IMR-90 (cell line): ENCODE measurements around the gene TNFAIP8. TPM values are rescaled to one million over a fixed set of nuclear protein-coding genes. Genes with fewer than 3 reads are reported as not detected.

ENCODE experiments used
- ATAC-seq: fragments of 200-7000 bp; cut with Tn5 transposase; 2 replicates; pipeline ENCODE4 v1.9.1; 2020; ENCODE audit warnings: low read depth, mild to moderate bottlenecking, moderate library complexity
- BruUV-seq: library from RNA; stranded (reverse); fragments of 400-500 nt; replicated peaks from 2 replicates; lab custom pipeline; 2021; lab: Mats Ljungman, UMichigan
- CTCF ChIA-PET: fragments of 300-600 bp; formaldehyde crosslinking; extraction: SDS; loops from one replicate; lab custom pipeline; 2021; ENCODE audit warnings: antibody characterized with exemption; lab: Yijun Ruan, JAX
- POLR2A ChIA-PET: fragments of 300-600 bp; sonication (Branson Sonifier 250); formaldehyde crosslinking; loops from one replicate; lab custom pipeline; 2022; ENCODE audit warnings: antibody characterized with exemption; ENCODE audit not compliant: unreplicated experiment; lab: Charles Lee
- DNase-seq: peaks from one replicate; pipeline ENCODE4 v3.0.0; 2013
- H2AFZ ChIP-seq: replicated peaks from 2 replicates; pipeline ENCODE3; 2013; ENCODE audit warnings: low read length, mild to moderate bottlenecking; ENCODE audit not compliant: poor library complexity
- H2AK5ac ChIP-seq: 2 replicates; pipeline ENCODE4 v1.6.1; 2013; ENCODE audit warnings: low read depth, low read length, inconsistent platforms
- H2AK9ac ChIP-seq: replicated peaks from 2 replicates; pipeline ENCODE3; 2013; ENCODE audit warnings: mild to moderate bottlenecking, low read depth, low read length, moderate library complexity; ENCODE audit not compliant: poor library complexity
- H2BK120ac ChIP-seq: 2 replicates; pipeline ENCODE4 v1.6.1; 2013; ENCODE audit warnings: low read depth, low read length, inconsistent platforms
- H2BK15ac ChIP-seq: 3 replicates; pipeline ENCODE4 v1.6.1; 2013; ENCODE audit warnings: low read depth, low read length, inconsistent platforms
- H2BK20ac ChIP-seq: 2 replicates; pipeline ENCODE4 v1.6.1; 2013; ENCODE audit warnings: low read depth, mild to moderate bottlenecking, inconsistent platforms, low read length, moderate library complexity
- H2BK5ac ChIP-seq: 2 replicates; pipeline ENCODE4 v1.6.1; 2013; ENCODE audit warnings: mild to moderate bottlenecking, low read depth, low read length, inconsistent platforms; ENCODE audit not compliant: poor library complexity, severe bottlenecking
- H3K14ac ChIP-seq: replicated peaks from 2 replicates; pipeline ENCODE4 v1.6.1; 2013; ENCODE audit warnings: low read depth, low read length, inconsistent platforms
- H3K18ac ChIP-seq: 2 replicates; pipeline ENCODE4 v1.6.1; 2013; ENCODE audit warnings: low read depth, low read length, control low read depth
- H3K23ac ChIP-seq: 2 replicates; pipeline ENCODE4 v1.6.1; 2013; ENCODE audit warnings: low read depth, low read length, inconsistent platforms
- H3K27ac ChIP-seq: 2 replicates; pipeline ENCODE4 v1.5.1; 2013; ENCODE audit warnings: mild to moderate bottlenecking, control low read depth, low read length; ENCODE audit not compliant: insufficient read depth
- H3K27me3 ChIP-seq: 2 replicates; pipeline ENCODE4 v1.6.1; 2013; ENCODE audit warnings: low read length; ENCODE audit not compliant: control insufficient read depth, insufficient read depth
- H3K36me3 ChIP-seq: 2 replicates; pipeline ENCODE4 v1.6.1; 2013; ENCODE audit warnings: low read length, mixed read lengths; ENCODE audit not compliant: control insufficient read depth, insufficient read depth
- H3K4ac ChIP-seq: 2 replicates; pipeline ENCODE4 v1.6.1; 2013; ENCODE audit warnings: low read depth, low read length, inconsistent platforms
- H3K4me1 ChIP-seq: 2 replicates; pipeline ENCODE4 v1.6.1; 2013; ENCODE audit warnings: low read length, mixed read lengths; ENCODE audit not compliant: control insufficient read depth, insufficient read depth
- H3K4me2 ChIP-seq: 2 replicates; pipeline ENCODE4 v1.6.1; 2013; ENCODE audit warnings: low read depth, mild to moderate bottlenecking, control low read depth, low read length, moderate library complexity
- H3K4me3 ChIP-seq: 2 replicates; pipeline ENCODE4 v1.5.1; 2013; ENCODE audit warnings: low read depth, mild to moderate bottlenecking, control low read depth, low read length, moderate library complexity; ENCODE audit not compliant: insufficient read depth
- H3K56ac ChIP-seq: 2 replicates; pipeline ENCODE4 v1.6.1; 2013; ENCODE audit warnings: low read length, inconsistent platforms; ENCODE audit not compliant: insufficient read depth; ENCODE audit errors: extremely low read depth
- H3K79me1 ChIP-seq, 2 experiments: 2 replicates each; pipeline ENCODE4 v1.6.1; 2013; ENCODE audit warnings: low read length in 2 of 2, inconsistent platforms in 1 of 2, low read depth in 1 of 2
- H3K9ac ChIP-seq: 2 replicates; pipeline ENCODE4 v1.6.1; 2013; ENCODE audit warnings: low read depth, low read length, control low read depth
- H3K9me1 ChIP-seq: 2 replicates; pipeline ENCODE4 v1.6.1; 2013; ENCODE audit warnings: low read length, inconsistent platforms; ENCODE audit not compliant: insufficient read depth
- H3K9me3 ChIP-seq: 2 replicates; pipeline ENCODE4 v1.6.1; 2013; ENCODE audit warnings: low read length; ENCODE audit not compliant: control insufficient read depth, insufficient read depth
- H4K20me1 ChIP-seq: 2 replicates; pipeline ENCODE4 v1.6.1; 2013; ENCODE audit warnings: low read length, inconsistent platforms; ENCODE audit not compliant: insufficient read depth
- H4K5ac ChIP-seq: 2 replicates; pipeline ENCODE4 v1.6.1; 2013; ENCODE audit warnings: mild to moderate bottlenecking, low read depth, low read length, control low read depth
- H4K8ac ChIP-seq, 2 experiments: 2 replicates each; pipeline ENCODE4 v1.6.1; 2013; ENCODE audit warnings: low read depth in 2 of 2, low read length in 2 of 2, control low read depth in 1 of 2, inconsistent platforms in 1 of 2
- H4K91ac ChIP-seq: 2 replicates; pipeline ENCODE4 v1.6.1; 2013; ENCODE audit warnings: low read depth, low read length, inconsistent platforms; ENCODE audit not compliant: insufficient read depth
- BHLHE40 ChIP-seq: fragments of 150-350 bp; IDR thresholded peaks from 2 replicates; pipeline ENCODE4 v1.6.1; 2016; ENCODE audit warnings: mild to moderate bottlenecking, low read depth, low read length
- CEBPB ChIP-seq: IDR thresholded peaks from 2 replicates; pipeline ENCODE4 v1.6.1; 2012; ENCODE audit warnings: low read depth, low read length, improper control_type of control experiment
- CHD1 ChIP-seq: IDR thresholded peaks from 2 replicates; pipeline ENCODE4 v1.6.1; 2012; ENCODE audit warnings: low read depth, low read length, improper control_type of control experiment
- CTCF ChIP-seq: conservative IDR thresholded peaks from 2 replicates; pipeline ENCODE4 v1.5.1; 2012; ENCODE audit warnings: mild to moderate bottlenecking, low read depth, low read length, improper control_type of control experiment
- ELK1 ChIP-seq: fragments of 150-350 bp; IDR thresholded peaks from 2 replicates; pipeline ENCODE4 v1.6.1; 2016; ENCODE audit warnings: low read depth, mild to moderate bottlenecking, low read length, moderate library complexity, borderline replicate concordance
- FOS ChIP-seq: fragments of 150-350 bp; IDR thresholded peaks from 2 replicates; pipeline ENCODE4 v1.6.1; 2016; ENCODE audit warnings: low read depth, low read length
- MAFK ChIP-seq: IDR thresholded peaks from 2 replicates; pipeline ENCODE4 v1.6.1; 2012; ENCODE audit warnings: low read depth, low read length, improper control_type of control experiment
- MAZ ChIP-seq: IDR thresholded peaks from 2 replicates; pipeline ENCODE4 v1.6.1; 2012; ENCODE audit warnings: low read depth, mild to moderate bottlenecking, low read length, improper control_type of control experiment, moderate library complexity, borderline replicate concordance
- MXI1 ChIP-seq: IDR thresholded peaks from 2 replicates; pipeline ENCODE4 v1.6.1; 2012; ENCODE audit warnings: low read depth, mild to moderate bottlenecking, low read length, moderate library complexity, borderline replicate concordance
- NFE2L2 ChIP-seq: fragments of 150-350 bp; IDR thresholded peaks from 2 replicates; pipeline ENCODE4 v1.6.1; 2016; ENCODE audit warnings: low read depth, mild to moderate bottlenecking, low read length
- POLR2A ChIP-seq: IDR thresholded peaks from 2 replicates; pipeline ENCODE4 v1.6.1; 2012; ENCODE audit warnings: mild to moderate bottlenecking, low read depth, low read length
- RAD21 ChIP-seq: IDR thresholded peaks from 2 replicates; pipeline ENCODE4 v1.6.1; 2012; ENCODE audit warnings: low read length, improper control_type of control experiment
- RCOR1 ChIP-seq: IDR thresholded peaks from 2 replicates; pipeline ENCODE4 v1.6.1; 2012; ENCODE audit warnings: mild to moderate bottlenecking, low read length, improper control_type of control experiment; ENCODE audit not compliant: insufficient replicate concordance
- RFX5 ChIP-seq: IDR thresholded peaks from 2 replicates; pipeline ENCODE4 v1.8.0; 2012; ENCODE audit warnings: low read depth, mild to moderate bottlenecking, low read length, moderate library complexity
- SMC3 ChIP-seq: fragments of 150-350 bp; IDR thresholded peaks from 2 replicates; pipeline ENCODE4 v1.6.1; 2016; ENCODE audit warnings: low read depth, mild to moderate bottlenecking, antibody characterized with exemption, low read length, moderate library complexity
- USF2 ChIP-seq: fragments of 150-350 bp; IDR thresholded peaks from 2 replicates; pipeline ENCODE4 v1.6.1; 2017; ENCODE audit warnings: mild to moderate bottlenecking, antibody characterized with exemption, low read length, low read depth
- WGBS, 2 experiments: methylation state at CpG; one replicate each; pipeline versions ENCODE4 v1.1.5 to v1.1.7; 2013; ENCODE audit warnings: missing lambda C conversion rate in 2 of 2; ENCODE audit not compliant: insufficient read length in 1 of 2; ENCODE audit errors: extremely low coverage in 2 of 2; 5-methylcytosine and 5-hydroxymethylcytosine counted together
- dilution Hi-C: fragments of 300-500 bp; cut with HindIII; formaldehyde crosslinking; loops from one replicate; pipeline ENCODE4 v1.14.3; 2018; ENCODE audit warnings: low sequenced_read_pairs; ENCODE audit not compliant: unreplicated experiment
- in situ Hi-C: fragments of 300-500 bp; cut with MboI; formaldehyde crosslinking; loops from 3 replicates; pipeline ENCODE4 v1.14.3; 2019; ENCODE audit warnings: low sequenced_read_pairs, inconsistent platforms, mixed read lengths
- intact Hi-C: fragments of 100-400 bp; cut with micrococcal nuclease; formaldehyde crosslinking; loops from 2 replicates; pipeline ENCODE4 v1.10.0; 2022
- polyA plus RNA-seq, 3 experiments: library from polyadenylated mRNA; depleted of rRNA; stranded (reverse); fragments of >200 nt; gene quantifications; 2 replicates each; pipeline ENCODE4 v1.2.3, GENCODE V29; 2012; ENCODE audit warnings: low replicate concordance in 1 of 3
- total RNA-seq: library from RNA; depleted of rRNA; stranded (reverse); fragments of >200 nt; gene quantifications from 2 replicates; pipeline ENCODE4 v1.2.3, GENCODE V29; 2012

The TNFAIP8 gene
- total and polyA plus RNA-seq, 2 of the 4 experiments (the other 2 are of a cell fraction): 20.3 to 29.9 TPM

- H2BK20ac ChIP-seq: no peak overlapping the region
- CTCF ChIA-PET: interaction anchor here (0.6 to 1.0 kb wide), 2 partner anchors 347 to 431 kb away, joined by 3 to 4 read pairs; partner anchors contain the start of gene DTWD2
- no peak overlapping the region for H3K4me3 ChIP-seq
Measured at GRCh38 chr5:119418606-119419100, 62.8 kb downstream of the TNFAIP8 start.

More at GRCh38 chr5:119418606-119419100, 62.8 kb downstream of the TNFAIP8 start:
- H3K9me3 ChIP-seq: no peaks in the 10 kb centered on the region
- no peak overlapping the region for H2BK120ac ChIP-seq
- BruUV-seq: no TSS peak
- no peaks in the 10 kb centered on the region for H3K79me1 ChIP-seq
- no peak overlapping the region for H3K23ac ChIP-seq
- H4K5ac ChIP-seq: no peak overlapping the region
- DNase-seq (no peak), ATAC-seq (peak; percentile 56)
- no peak overlapping the region for H2AK5ac ChIP-seq
- intact Hi-C loops (no loop called here), in situ Hi-C loops (loop anchor here (10.0 kb wide), 1 partner anchor 394 kb away; no protein-coding TSS in a partner anchor), dilution Hi-C loops (no loop called here)
- TF ChIP-seq USF2 (no peak), RCOR1 (no peak), RAD21 (no peak), CEBPB (no peak), CHD1 (no peak), POLR2A (no peak), ELK1 (no peak), SMC3 (no peak), MAZ (no peak), FOS (no peak), NFE2L2 (no peak), BHLHE40 (no peak), MAFK (no peak), RFX5 (no peak), CTCF (no peak), MXI1 (no peak)
- no peaks in the 10 kb centered on the region for H4K20me1 ChIP-seq
- no peak overlapping the region for H3K14ac ChIP-seq
- no peaks in the 10 kb centered on the region for H3K36me3 ChIP-seq
- no peaks in the 10 kb centered on the region for H3K9me1 ChIP-seq
- no peak overlapping the region for H2AFZ ChIP-seq
- no peak overlapping the region for H2BK15ac ChIP-seq
- H2AK9ac ChIP-seq: no peak overlapping the region
- no peak overlapping the region for H4K91ac ChIP-seq
- POLR2A ChIA-PET: no interaction called here
- H3K27ac ChIP-seq: no peak overlapping the region
- H3K27me3 ChIP-seq: no peaks in the 10 kb centered on the region; the same call in 1 of the 2 replicates
- no peak overlapping the region for H2BK5ac ChIP-seq
- H3K9ac ChIP-seq: no peak overlapping the region
- H3K18ac ChIP-seq: no peak overlapping the region
- no peak overlapping the region for H3K4ac ChIP-seq
- H3K4me1 ChIP-seq: no peaks in the 10 kb centered on the region
- WGBS, 2 experiments: no CpG with 5 or more reads among the region's 2 CpGs
- H3K4me2 ChIP-seq: no peak overlapping the region; the same call in 1 of the 2 replicates
- H3K56ac ChIP-seq: no peak overlapping the region
- H4K8ac ChIP-seq: no peak overlapping the region
